NCI-H2107 treated with DMSO at 0.1 percent for 48 hours (cell line): ENCODE data around the gene TBC1D9B.

Source experiments
- DNase-seq: peaks from one replicate; lab custom pipeline; 2025; ENCODE audit not compliant: unreplicated experiment; lab: John Stamatoyannopoulos, UW

TBC1D9B gene

DNA sequence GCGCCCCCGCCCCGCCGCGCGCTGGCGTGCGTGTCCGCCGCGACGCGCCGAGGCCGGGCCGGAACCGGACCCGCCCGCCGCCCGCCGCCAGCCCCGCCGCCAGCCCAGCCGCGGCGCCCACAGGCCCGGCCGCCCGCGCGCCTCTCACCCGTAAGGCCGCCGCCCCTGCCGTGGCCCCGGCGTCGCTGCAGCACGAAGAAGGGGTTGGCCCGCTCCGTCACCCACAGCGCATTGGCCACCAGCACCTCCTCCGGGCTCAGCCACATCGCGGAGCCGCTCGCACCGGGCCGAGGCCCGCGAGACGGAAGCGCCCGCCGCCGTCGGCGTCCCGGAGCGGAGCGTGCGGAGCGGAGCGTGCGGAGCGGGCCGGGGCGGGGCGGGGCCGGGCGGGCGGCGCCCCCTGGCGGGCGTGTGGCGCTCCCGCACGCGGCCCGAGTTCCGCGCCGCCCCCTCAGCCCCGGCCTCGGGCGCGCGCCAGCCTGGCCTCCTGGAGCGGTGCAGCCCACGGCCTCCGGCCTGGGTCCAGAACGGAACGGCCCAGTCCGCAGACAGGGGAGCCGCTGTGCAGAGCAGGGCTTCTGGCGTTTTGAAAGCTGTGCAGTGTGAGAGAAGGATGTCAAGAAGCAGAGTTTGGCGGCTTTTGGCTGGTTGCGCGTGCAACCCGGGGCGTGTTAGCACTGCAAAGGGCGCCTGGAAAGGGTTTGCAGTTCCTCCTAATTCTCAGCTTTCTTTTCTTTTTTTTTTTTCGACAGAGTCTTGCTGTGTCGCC, at the start of gene TBC1D9B:
Gene TBC1D9B (minus strand): TSS at position 342 of the 769 bp plus-strand sequence. CDS start 76 bp downstream, at position 266.
- no peak for DNase-seq

DNA sequence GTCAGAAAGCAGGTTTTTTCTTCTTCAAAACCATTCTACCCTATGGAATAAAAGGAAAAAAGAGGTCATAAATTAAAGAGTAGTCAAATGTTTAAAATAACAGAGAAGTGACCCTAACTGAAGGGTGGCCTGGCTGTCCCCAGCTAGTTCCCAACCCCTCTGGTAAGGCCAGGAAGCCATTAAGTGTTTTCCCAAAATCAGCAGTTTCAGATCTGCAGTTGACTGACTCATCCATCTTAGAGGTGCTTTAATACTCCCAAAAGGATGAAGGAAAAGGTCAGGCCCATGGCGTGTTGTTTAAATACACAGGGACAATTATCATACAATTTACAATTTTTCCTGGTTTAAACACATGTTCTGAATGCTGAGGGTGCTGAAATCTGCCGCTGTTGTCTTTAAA, 47.9 kb upstream of the TBC1D9B start:
- DNase-seq, result no peak

GRCh38 chr5:179955062-179955461, 47.4 kb upstream of the TBC1D9B start:
- DNase-seq, result no peak

- DNase-seq, result no peak
These were observed 46.7 kb upstream of the TBC1D9B start for GRCh38 chr5:179954434-179954833.

DNA sequence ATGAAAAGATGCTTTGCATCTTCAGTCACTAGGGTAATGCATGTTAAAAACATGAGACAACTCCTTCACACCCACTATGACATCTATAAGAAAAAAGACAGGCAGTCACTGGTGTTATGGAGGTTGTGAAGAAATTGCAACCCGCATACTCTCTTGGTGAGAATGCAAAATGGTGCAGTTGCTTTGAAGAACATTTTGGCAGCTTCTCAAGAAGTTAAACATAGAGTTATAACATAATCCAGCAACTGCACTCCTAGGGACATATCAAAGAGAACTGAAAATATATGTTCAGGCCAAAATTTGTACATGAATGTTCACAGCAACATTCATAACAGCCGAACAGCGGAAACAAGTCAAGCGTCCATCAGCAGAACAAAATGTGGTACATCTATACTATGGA, 46.3 kb upstream of the TBC1D9B start:
- DNase-seq, result no peak

DNA sequence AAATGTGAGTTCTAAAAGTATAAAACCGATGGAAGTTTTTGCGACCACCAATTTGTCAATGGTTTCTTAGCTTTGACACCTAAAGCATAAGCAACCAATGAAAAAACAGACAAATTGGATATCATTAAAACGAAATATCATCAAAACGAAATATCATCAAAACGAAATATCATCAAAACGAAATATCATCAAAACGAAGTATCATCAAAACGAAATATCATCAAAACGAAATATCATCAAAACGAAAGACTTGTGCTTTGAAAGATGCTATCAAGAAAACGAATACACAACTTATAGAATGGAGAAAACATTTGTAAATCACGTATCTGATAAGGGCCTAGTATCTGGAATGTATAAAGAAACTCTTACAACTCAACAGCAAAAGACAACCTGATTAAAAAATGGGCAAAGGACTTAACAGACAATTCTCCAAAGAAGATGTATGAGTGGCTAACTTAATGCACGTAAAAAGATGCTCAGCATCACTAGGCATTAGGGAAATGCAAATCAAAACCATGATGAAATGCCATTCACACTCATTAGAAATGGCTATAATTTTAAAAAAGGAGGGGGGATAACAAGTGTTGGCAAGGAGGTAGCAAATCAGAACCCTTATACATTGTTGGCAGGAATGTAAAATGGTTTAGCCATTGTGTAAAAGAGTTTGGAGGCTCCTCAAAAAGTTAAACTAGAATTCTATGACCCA, 29.4 kb upstream of the TBC1D9B start:
- no peak for DNase-seq

DNA sequence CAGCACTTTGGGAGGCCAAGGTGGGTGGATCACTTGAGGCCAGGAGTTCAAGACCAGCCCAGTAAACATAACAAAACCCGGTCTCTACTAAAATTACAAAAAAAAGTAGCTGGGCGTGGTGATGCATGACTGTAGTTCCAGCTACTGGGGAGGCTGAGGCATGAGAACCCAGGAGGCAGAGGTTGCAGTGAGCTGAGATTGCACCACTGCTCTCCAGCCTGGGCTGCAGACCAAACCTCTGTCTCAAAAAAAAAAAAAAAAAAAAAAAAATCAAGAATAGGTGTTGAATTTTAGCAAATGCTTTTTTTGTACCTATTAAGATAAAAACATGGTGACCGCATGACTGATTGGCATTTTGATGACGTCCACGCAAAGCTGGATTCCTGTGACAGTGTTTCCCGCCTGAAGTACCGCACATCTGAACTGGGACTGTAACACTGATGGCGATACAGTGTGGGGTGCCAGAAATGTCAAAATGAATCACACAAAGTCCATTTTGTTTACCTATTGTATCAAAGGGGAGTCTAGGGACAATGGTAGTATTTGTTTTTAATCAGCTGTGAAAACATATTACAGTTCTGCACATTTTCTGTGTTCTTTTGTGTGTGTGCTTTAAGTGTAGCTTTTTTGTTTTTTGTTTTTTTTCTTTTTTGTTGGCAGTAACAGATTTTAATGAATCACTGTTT, 23.2 kb upstream of the TBC1D9B start:
- no peak for DNase-seq

GRCh38 chr5:179927824-179928223, 20.1 kb upstream of the TBC1D9B start:
- DNase-seq, result no peak

GRCh38 chr5:179926657-179927056, 19.0 kb upstream of the TBC1D9B start:
- no peak for DNase-seq

DNA sequence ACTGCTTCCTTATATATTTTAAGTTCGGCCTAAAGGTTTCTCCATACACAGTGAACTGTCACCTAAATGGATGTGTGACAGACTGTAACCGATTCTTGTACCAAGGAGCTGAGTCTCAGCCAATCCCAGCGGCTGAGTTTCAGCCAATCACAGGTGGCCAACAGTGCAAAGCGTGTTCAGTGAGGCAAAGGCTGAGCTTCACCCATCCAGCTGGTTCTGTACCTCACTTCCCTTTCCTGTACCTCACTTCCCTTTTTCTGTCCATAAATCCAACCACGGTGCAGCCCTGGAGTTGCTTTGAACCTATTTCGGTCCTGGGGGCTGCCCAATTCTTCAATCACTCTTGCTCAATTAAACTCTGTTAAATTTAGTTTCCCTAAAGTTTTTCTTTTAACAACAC, 15.7 kb upstream of the TBC1D9B start:
- DNase-seq, result no peak

GRCh38 chr5:179920175-179920574, 12.5 kb upstream of the TBC1D9B start:
- DNase-seq, result no peak

- DNase-seq, result no peak
These were observed 11.9 kb upstream of the TBC1D9B start for GRCh38 chr5:179919487-179920060.

DNA sequence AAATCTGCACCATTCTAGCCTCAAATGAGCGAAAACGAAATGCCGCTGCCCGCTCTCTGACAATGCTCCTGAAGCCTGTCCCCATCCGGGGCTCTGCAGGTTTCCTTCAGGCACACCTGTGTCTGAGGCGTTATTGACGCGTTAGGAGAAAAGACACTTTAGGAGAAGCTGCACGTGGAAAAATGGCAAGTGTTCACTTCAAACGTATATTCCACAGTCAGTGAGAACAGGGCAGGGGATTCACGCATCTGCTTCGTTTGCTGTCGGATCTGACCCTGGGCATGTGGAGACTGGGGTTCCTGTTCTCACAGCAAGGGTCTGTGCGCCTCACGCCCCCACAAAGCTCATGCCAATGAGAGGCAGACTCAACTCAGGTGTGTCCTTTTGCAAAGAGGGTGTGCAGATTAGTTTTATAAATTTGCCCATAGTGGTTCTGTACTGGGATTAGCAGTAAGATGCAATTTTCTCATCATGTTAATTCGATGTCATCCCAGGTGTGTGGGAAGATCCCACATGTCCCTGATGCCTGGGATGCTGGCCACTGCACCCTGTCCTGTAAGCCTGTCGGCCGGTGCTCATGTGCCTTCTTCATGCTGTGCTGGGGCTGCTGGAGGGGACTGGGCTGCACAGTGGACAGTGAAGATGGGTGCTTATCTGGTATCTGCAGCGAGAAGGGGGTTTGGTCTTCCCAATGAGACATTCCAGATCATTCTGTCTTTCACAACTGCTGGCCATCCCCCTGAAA, 11.2 kb upstream of the TBC1D9B start:
- DNase-seq, result no peak

DNA sequence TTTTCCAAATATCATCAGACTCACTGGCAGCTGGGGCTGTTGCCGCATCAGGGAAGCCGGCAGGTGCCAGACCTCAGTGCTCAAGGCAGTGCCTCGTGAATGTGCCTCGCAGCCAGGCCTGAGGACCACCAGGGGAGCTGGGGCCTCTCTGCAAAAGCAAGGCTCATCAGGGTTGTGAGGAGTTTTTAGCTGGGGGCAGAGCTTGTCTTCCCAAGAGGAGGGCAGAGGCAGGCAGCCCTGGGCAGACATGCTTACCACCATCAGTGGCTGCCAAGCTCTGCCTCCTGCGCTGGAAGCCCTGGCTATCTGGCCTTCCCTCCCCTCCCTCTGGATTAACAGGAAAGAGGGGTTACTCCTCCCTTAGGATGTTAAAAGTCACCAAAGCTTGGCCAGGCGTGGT, 8.8 kb upstream of the TBC1D9B start:
- DNase-seq, result no peak

DNA sequence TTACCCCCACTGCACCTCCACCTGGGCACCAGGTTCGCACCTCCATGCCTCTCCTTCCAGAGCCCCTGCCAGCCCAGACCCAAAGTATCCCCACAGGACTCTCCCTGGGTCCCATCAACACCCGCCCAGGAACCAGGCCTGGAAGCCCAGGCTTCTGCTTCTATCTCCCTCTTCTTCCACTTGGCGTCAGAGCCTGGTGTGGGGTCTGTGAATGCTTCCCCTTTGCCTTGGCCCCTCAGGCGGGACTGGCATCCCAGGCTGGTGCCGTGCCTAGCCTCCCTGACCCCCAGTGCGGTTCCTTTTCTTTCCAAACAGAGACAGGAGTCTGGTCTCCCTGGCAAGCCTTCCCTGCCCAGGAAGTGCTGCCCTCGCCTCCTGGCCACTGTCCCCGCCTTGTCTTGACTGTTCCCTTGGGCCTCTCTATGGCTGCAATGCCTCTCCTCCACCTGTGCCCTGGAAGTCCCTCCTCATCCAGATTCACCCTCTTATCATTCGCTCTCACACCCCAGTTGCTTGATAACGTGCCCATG, 7.8 kb upstream of the TBC1D9B start:
- no peak for DNase-seq

DNA sequence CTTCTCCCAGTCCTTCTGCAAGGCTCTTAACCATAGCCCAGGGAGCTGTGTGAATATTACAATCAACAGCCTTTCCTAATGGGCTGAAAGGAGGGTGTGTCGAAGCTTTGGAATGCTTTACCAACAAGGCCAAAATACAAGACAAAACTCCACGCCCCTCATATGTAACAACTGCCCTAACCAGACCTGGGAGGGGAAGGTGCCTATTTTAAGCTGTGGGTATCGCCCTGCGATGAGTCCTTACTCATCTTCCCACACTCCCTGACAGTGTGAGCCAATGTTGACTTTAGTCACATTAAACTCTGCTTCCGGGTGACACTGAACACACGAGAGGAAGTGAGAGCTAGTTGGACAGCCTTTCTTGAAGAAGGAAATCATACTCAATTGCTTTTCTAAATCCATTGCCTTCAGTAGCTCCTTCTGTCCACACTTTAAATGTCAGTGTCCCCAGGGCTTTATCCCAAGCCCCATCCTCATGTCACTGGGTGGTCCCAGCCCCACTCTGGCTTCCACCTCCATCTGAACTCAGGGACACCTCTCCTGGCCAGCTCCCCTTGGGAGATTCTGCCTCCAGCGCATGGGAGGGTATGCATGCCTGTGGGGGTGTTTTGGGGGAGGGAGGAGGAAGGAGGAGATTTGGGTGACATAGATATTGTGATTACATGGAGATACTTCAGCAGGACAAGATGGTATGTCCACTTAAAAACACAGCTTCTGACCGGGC, 6.5 kb upstream of the TBC1D9B start:
- no peak for DNase-seq

- DNase-seq, result no peak
These were observed 5.8 kb upstream of the TBC1D9B start for GRCh38 chr5:179913461-179913860.

GRCh38 chr5:179912951-179913350, 5.3 kb upstream of the TBC1D9B start:
- no peak for DNase-seq

GRCh38 chr5:179912386-179912785, 4.7 kb upstream of the TBC1D9B start:
- DNase-seq, result no peak

GRCh38 chr5:179909224-179909623, 1.5 kb upstream of the TBC1D9B start:
- DNase-seq, result no peak
